NCI-H69 (cell line): ENCODE results near the gene CCNQ.

Experiments used
- DNase-seq: peaks from one replicate; lab custom pipeline; 2025; lab: John Stamatoyannopoulos, UW

Gene CCNQ

GRCh38 chrX:153576239-153576870 is 22.6 kb downstream of the CCNQ start:
- peak; percentile 6 for DNase-seq

DNA sequence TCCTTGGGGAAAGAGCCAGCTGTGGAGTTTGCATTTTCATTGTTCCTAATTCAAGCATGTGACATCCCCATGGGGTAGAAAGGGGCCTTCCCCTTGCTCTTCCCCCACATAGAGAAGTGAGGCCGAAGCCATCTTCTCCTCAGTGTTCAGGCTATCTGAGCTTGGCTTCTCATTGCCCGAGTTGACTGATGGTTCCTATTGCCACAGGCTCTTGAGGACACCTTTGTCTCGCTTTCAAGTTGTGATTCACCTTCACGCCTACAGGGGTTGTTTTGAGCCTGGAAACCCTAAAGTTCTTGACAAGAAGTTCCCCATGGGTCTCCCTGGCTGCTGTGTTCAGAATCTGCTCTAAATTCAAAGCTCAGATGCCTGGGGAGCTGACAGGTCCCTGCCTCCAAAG is 25.0 kb downstream of the CCNQ start:
- peak; percentile 31 for DNase-seq

DNA sequence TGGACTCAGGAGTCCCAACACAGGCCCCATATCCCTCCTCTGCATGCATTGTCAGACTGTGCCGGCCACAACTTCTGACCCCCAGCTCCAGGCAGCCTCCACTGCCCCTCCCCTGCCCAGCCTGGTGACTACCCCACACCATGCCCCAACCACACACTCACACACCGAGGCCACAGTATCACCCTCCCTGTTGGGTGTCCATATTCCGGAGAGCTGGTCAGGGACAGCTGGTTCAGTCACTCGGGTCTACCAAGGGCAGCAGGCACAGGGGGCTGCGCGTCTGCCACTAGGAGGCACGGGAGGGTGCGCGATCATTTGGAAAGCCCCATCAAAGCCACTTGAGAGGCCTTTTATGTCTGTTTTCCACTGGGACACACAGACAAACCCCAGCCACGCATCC is 26.3 kb downstream of the CCNQ start:
- DNase-seq: no peak

GRCh38 chrX:153571534-153571908 is 27.4 kb downstream of the CCNQ start:
- no peak for DNase-seq

DNA sequence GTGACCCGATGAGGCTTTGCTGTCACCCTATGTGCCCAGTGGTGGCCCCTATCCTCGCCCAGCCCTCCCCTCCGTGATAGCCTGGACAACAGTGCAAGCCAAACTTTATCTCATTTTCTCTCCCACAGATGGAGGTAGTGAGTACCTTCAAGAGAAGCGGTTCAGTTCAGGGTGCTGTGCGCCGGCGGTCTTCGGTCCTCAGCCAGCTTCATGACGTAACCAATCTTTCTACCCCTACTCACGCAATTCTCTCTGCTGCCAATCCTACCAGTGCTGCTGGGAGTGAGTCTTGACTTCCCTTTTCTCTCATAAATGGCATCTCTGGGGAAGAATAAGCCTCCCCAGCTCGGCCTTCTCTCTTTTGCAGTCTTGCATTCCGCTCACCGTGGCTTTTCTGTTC is 29.5 kb downstream of the CCNQ start:
- no peak for DNase-seq

- no peak for DNase-seq
These were observed 30.4 kb downstream of the CCNQ start for GRCh38 chrX:153568451-153569011.

- no peak for DNase-seq
These were observed 32.9 kb downstream of the CCNQ start for GRCh38 chrX:153565996-153566580.

GRCh38 chrX:153564047-153564606 is 34.8 kb downstream of the CCNQ start:
- DNase-seq: peak; percentile 14

DNA sequence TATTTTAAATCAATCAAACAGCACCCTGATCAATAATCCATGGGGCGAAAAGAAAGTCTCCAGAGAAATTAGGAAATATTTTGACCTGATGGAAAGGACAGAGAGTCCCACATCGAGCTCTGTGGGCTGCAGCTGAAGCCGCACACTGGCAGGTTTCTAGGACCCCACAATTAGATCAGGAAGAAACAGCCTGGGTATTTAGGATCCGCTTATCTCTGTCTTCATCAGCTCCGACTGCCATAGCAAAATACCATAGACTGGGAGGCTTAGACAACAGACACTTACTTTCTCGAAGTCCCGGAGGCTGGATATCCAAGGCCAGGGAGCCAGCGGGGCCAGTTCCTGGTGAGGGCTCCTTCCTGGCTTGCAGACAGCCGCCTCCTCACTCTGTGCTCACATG is 36.4 kb downstream of the CCNQ start:
- DNase-seq: no peak

- DNase-seq: no peak
These were observed 37.6 kb downstream of the CCNQ start for GRCh38 chrX:153561337-153561736.

- no peak for DNase-seq
These were observed 38.5 kb downstream of the CCNQ start for GRCh38 chrX:153560466-153560865.

GRCh38 chrX:153560000-153560399 is 38.9 kb downstream of the CCNQ start:
- no peak for DNase-seq

DNA sequence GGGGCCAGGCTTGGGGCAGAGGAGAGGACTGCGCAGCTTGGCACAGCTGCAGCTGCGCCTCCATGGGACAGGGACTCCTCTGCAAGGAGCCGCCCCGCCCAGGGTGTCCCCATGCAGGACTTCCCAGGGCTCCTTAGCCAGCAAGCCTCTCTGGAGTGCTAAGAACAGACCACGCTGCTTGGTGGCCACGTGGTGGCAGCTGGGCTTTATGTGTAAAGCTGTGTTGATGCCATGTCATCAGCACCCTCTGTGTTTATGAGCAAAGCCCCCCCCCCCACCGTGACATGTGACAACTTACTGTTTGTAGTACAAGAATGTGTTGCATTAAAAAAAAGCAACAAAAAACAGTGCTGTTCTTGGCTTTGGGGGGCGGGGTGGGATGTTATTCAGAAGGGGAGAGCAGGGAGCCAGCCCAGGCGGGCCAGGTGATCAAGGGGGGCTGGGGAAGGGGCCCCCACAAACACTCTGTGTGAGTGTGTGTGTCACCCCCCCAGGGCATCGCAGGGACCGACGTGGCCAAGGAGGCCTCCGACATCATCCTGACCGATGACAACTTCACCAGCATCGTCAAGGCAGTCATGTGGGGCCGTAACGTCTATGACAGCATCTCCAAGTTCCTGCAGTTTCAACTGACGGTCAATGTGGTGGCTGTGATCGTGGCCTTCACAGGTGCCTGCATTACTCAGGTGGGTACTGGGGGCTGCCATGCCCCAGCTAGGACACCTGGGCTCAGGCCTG is 41.2 kb downstream of the CCNQ start:
- no peak for DNase-seq

DNA sequence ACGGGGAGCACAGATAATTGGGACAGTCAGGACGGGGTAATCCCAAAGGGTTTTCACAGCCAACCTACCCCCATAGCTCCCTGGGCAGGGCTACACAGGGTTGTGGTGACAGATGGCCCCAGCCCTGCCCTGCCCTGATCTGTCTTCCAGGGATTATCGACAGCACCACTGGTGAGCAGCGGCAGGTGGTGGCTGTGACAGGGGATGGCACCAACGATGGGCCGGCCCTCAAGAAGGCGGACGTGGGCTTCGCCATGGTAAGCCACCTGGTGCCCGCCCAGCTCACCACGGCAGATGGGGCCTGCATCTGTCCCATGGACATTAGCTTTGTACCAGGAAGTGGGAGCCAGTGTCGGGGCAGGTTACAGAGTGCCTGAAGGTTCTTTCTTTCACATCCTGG is 42.2 kb downstream of the CCNQ start:
- no peak for DNase-seq

DNA sequence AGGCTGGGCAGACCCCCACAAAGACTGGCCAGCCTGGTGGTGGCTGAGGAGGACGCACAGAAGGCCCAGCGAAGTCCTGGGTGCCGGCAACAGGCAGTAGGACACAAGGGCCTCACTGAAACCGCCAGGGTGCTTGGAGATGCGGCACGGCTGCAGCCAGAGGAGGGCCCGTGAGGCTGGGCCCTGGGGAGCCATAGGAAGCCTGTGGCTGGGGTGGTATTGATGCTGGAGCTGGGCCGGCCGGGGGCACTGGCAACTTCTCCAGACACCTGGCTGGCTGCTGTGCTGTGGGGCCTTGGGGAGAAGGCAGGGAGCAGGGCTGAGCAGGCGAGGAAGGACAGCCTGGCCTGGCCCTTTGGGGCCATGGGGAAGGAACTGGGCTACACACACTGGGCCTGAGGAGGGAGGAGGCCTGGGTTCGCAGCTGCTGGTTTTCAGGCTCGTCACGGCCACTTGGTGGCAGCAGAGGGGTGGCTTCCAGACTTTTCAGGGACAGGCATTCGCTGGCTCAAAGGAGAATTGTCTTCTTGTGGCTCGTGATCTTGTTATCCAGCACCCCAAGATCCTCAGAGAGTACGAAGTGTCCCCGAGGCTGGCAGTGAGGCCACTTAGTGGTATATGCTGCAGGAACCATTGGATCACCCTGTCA is 44.3 kb downstream of the CCNQ start:
- DNase-seq: peak; percentile 28

DNA sequence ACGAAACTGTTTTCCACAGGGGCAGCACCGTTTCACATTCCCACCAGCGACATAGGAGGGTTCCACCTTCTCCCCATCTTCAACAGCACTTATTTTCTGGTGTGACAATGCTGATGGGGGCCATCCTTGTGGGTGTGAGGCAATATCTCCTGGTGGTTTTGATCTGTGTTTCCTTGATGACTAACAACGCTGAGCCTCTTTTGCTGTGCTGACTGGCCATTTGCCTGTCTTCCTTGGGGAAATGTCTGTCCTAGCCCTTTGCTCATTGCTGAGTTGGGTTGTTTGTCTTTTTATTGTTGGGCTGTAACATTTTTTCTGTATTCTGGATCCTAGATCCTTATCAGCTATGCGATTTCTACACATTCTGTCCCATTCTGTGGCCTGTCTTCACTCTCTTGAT is 47.8 kb downstream of the CCNQ start:
- DNase-seq: no peak

- DNase-seq: no peak
These were observed 49.1 kb downstream of the CCNQ start for GRCh38 chrX:153549807-153550206.

DNA sequence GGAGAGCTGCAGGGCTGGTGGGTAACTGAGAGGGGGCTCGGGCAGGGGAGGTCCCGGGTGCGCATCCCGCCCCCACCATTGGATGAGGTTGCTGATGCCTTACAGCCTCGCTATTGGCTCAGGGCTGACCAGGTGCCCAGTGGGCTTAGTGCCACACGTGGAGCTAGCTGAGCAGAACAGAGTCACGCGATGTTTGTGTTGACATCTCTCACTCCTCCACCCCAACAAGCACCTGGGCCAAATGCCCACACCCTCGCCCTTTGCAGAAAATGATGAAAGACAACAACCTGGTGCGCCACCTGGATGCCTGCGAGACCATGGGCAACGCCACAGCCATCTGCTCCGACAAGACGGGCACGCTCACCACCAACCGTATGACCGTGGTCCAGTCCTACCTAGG is 49.7 kb downstream of the CCNQ start:
- no peak for DNase-seq

DNA sequence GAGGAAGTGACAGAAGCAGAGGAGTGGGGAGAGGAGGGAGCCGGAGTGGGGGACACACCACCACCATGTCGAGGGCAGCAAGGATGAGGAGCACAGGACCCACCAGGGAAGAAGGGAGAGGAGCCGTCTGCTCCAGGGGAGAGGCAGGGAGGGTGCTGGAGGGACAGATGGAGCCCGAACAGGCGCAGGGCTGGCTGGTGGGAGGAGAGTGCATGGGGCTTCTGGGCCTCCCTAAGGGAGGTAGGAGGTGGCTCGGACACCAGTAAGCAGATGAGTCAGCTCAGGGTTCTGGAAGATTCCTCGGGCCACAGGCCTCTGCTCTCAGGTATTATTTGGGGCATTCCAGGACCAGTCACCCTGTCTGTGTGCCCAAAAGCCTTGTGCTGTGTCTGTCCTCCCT is 51.7 kb downstream of the CCNQ start:
- DNase-seq: no peak

- no peak for DNase-seq
These were observed 52.6 kb downstream of the CCNQ start for GRCh38 chrX:153546386-153546785.

DNA sequence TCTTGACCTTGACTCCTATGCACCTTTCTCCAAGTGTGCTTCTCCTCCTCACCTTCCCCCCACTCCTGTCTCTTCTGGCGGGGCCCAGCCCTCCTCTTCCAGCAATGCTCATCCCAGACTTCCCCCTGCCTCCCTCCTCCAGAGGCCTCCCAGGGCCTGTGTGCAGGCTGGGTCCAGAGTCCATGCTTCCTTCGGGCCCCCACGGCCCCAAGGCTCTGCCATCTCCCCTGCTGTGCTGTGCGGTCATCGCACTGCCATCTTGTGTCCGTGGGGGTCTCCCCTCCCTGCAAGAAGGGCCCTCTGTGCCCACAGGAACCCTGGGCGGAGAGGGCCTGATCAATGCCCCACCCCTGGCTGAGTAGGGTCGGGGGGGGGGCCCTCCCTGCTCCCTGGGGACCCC is 54.2 kb downstream of the CCNQ start:
- no peak for DNase-seq

- no peak for DNase-seq
These were observed 59.0 kb downstream of the CCNQ start for GRCh38 chrX:153539979-153540358.
